K562 (cell line): ENCODE measurements around the gene NEK1. TPM values are rescaled to one million over a fixed set of nuclear protein-coding genes. Genes with fewer than 3 reads are reported as not detected.

Experiments used
- CBX3 ChIP-seq, 2 experiments: IDR thresholded peaks; 1 replicate in 1 of 2; 2 replicates in 1 of 2; pipeline ENCODE4 v1.6.1; 2012; ENCODE audit warnings: inconsistent platforms in 2 of 2, low read length in 2 of 2, borderline replicate concordance in 1 of 2, control low read depth in 1 of 2
- DDX20 ChIP-seq: fragments of 450-650 bp; IDR thresholded peaks from 2 replicates; pipeline ENCODE4 v1.6.1; 2016; ENCODE audit warnings: missing genetic modification characterization, low read depth, mild to moderate bottlenecking, missing compliant biosample characterization, moderate library complexity
- HDGF ChIP-seq: fragments of 450-650 bp; IDR thresholded peaks from 2 replicates; pipeline ENCODE4 v1.6.1; 2016
- HEY1 ChIP-seq: fragments of 250-450 bp; sonication (Bioruptor Pico); IDR thresholded peaks from 2 replicates; pipeline ENCODE4 v1.5.0; 2020; ENCODE audit warnings: mild to moderate bottlenecking, moderate library complexity, borderline replicate concordance
- KLF10 ChIP-seq: fragments of 250-450 bp; sonication (Bioruptor Pico); IDR thresholded peaks from 2 replicates; pipeline ENCODE4 v1.6.1; 2021; ENCODE audit warnings: matching md5 sums
- MTA3 ChIP-seq: fragments of 450-650 bp; formaldehyde crosslinking; IDR thresholded peaks from 2 replicates; pipeline ENCODE4 v1.6.1; 2017; ENCODE audit warnings: mild to moderate bottlenecking, borderline replicate concordance
- NFE2 ChIP-seq: IDR thresholded peaks from 2 replicates; pipeline ENCODE4 v1.6.1; 2014; ENCODE audit warnings: antibody characterized with exemption, low read depth
- RBM39 ChIP-seq: fragments of 200-400 bp; formaldehyde crosslinking; optimal IDR thresholded peaks from 2 replicates; pipeline ENCODE3; 2018; ENCODE audit warnings: low read depth, low read length
- SRSF9 ChIP-seq: fragments of 200-400 bp; formaldehyde crosslinking; IDR thresholded peaks from 2 replicates; pipeline ENCODE4 v1.6.1; 2017; ENCODE audit warnings: low read depth, low read length, borderline replicate concordance
- SUPT5H ChIP-seq: fragments of 450-650 bp; IDR thresholded peaks from 2 replicates; pipeline ENCODE4 v1.6.1; 2016
- TCF15 ChIP-seq: fragments of 250-450 bp; sonication (Bioruptor Pico); IDR thresholded peaks from 2 replicates; pipeline ENCODE4 v1.8.0; 2022; ENCODE audit warnings: moderate library complexity, mild to moderate bottlenecking, inconsistent platforms
- TOE1 ChIP-seq, 2 experiments: fragments of 450-650 bp in 1 of 2; sonication (generic) in 1 of 2; formaldehyde crosslinking in 1 of 2; IDR thresholded peaks; 2 replicates each; pipeline versions ENCODE4 v1.7.1 to v1.8.0; 2016 to 2022; ENCODE audit warnings: borderline replicate concordance in 2 of 2, mild to moderate bottlenecking in 2 of 2, antibody characterized with exemption in 1 of 2, inconsistent platforms in 1 of 2, low read depth in 1 of 2, missing genetic modification reagents in 1 of 2, moderate library complexity in 1 of 2
- TRIM28 ChIP-seq: fragments of 450-650 bp; IDR thresholded peaks from 2 replicates; pipeline ENCODE4 v1.6.1; 2017
- ZBTB17 ChIP-seq: fragments of 450-650 bp; formaldehyde crosslinking; IDR thresholded peaks from 2 replicates; pipeline ENCODE4 v1.4.0; 2020; ENCODE audit warnings: mild to moderate bottlenecking
- ZKSCAN8 ChIP-seq: fragments of 200-800 bp; sonication (Bioruptor generic); IDR thresholded peaks from 2 replicates; pipeline ENCODE4 v1.6.1; 2016; ENCODE audit warnings: missing genetic modification characterization, missing compliant biosample characterization
- ZNF124 ChIP-seq: sonication (generic); formaldehyde crosslinking; IDR thresholded peaks from 2 replicates; pipeline ENCODE4 v1.8.1; 2022; ENCODE audit warnings: missing genetic modification reagents
- ZNF444 ChIP-seq: fragments of 250-450 bp; sonication (Bioruptor Pico); IDR thresholded peaks from 2 replicates; pipeline ENCODE4 v1.4.0; 2020; ENCODE audit warnings: mild to moderate bottlenecking, moderate library complexity
- polyA plus RNA-seq, 8 experiments: library from polyadenylated mRNA; depleted of rRNA in 4 of 8; stranded (reverse) in 5 of 8; unstranded in 3 of 8; fragments of >200 nt; fragmentation: Nextera tagmentation in 2 of 8; fragmentation: Illumina TruSeq in 1 of 8; extraction: Ambion mirVana in 2 of 8; extraction: Trizol in 1 of 8; gene quantifications; 2 replicates each; pipeline versions ENCODE4 v1.2.1 to v1.2.3, GENCODE V29; 2011 to 2014; ENCODE audit warnings: inconsistent platforms in 1 of 8, missing spikeins in 1 of 8
- total RNA-seq, 7 experiments: library from RNA; depleted of rRNA in 6 of 7; stranded (reverse); fragments of >200 nt in 6 of 7; fragmentation: Illumina TruSeq in 2 of 7; extraction: Trizol in 2 of 7; gene quantifications; 2 replicates each; pipeline versions ENCODE4 v1.2.1 to v1.2.3, GENCODE V29; 2011 to 2021; ENCODE audit warnings: low replicate concordance in 1 of 7
- TF ChIP-seq, protein P1 (sequence below): IDR thresholded peaks from 2 replicates; pipeline ENCODE4 v1.6.1; 2011; ENCODE audit warnings: borderline replicate concordance, low read depth, mild to moderate bottlenecking, moderate library complexity, low read length; ENCODE audit not compliant: insufficient read depth, poor library complexity, severe bottlenecking
- TF ChIP-seq, protein P2 (sequence below), 2 experiments: fragments of 450-650 bp; conservative IDR thresholded peaks; 2 replicates each; pipeline ENCODE4 v1.6.1; 2017; ENCODE audit warnings: mild to moderate bottlenecking in 2 of 2, moderate library complexity in 2 of 2

Gene NEK1
- total and polyA plus RNA-seq, 9 of the 15 experiments (the other 6 are each of a cell fraction or from before 2014, with no cell fraction given) = 6.2 to 15.7 (median 10.3) TPM

DNA sequence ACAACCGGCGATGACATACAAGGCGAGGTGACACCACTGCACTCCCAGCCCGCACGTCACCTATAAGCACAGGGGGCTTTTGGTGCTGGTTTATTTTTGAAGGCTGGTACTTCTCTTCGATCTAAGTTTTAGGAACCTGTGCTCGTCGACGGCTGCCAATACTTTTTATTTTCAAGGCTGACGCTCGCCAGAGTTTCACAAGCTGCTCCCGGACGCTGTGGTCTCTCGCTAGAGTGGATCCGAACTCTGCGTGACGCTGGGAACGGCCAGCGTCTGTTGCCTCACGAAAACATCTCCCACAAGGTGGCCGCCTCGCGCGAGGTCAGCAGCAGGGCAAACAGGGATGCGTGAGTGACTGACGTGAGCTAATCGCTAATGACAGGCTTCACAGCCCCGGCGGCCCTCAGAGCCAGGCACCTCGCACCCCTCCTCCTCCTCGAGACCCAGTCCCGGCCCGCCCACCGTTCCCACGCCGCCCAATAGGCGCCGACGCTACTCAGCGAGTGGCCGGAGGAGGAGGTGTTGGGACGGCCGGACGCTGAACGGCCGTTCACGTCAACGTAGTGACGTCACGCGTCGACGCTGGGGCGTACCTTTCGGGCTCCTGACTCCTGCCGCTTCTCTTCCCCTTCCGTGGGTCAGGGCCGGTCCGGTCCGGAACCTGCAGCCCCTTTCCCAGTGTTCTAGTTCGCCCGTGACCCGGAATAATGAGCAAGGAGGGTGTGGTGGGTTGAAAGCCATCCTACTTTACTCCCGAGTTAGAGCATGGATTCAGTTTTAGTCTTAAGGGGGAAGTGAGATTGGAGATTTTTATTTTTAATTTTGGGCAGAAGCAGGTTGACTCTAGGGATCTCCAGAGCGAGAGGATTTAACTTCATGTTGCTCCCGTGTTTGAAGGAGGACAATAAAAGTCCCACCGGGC is 7.8 kb upstream of the NEK1 start, which contains the start of gene CLCN3 (continued):
- TF ChIP-seq, protein P1, sequence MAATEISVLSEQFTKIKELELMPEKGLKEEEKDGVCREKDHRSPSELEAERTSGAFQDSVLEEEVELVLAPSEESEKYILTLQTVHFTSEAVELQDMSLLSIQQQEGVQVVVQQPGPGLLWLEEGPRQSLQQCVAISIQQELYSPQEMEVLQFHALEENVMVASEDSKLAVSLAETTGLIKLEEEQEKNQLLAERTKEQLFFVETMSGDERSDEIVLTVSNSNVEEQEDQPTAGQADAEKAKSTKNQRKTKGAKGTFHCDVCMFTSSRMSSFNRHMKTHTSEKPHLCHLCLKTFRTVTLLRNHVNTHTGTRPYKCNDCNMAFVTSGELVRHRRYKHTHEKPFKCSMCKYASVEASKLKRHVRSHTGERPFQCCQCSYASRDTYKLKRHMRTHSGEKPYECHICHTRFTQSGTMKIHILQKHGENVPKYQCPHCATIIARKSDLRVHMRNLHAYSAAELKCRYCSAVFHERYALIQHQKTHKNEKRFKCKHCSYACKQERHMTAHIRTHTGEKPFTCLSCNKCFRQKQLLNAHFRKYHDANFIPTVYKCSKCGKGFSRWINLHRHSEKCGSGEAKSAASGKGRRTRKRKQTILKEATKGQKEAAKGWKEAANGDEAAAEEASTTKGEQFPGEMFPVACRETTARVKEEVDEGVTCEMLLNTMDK = peak; percentile 65
- TF ChIP-seq SUPT5H (peak; percentile 94), ZBTB17 (CRISPR knock-in tag) (no peak), TOE1 (IDR thresholded peaks at IDR 0.05; ENCODE audit: borderline replicate concordance) (peak; percentile 12; the same call in 1 of the 2 replicates), TOE1 (CRISPR knock-in tag; IDR thresholded peaks at IDR 0.05; ENCODE audit: borderline replicate concordance, low read depth) (no peak), ZNF444 (CRISPR knock-in tag) (no peak), TRIM28 (no peak), KLF10 (no peak), SRSF9 (no peak), HEY1 (CRISPR knock-in tag) (0 out of 2 replicates have a peak, but pooled peaks have one; percentile 58), ZKSCAN8 (CRISPR knock-in tag) (no peak), HDGF (no peak), MTA3 (peak; percentile 89), RBM39 (peak; percentile 92), DDX20 (tag) (no peak), TCF15 (no peak), CBX3 (IDR thresholded peaks at IDR 0.05; ENCODE audit: borderline replicate concordance in 1 of 2, low read length in 2 of 2) (peak in 1 of 2 experiments; percentile 53; a peak in 2 of 3 replicates), NFE2 (no peak), ZNF124 (CRISPR knock-in tag) (no peak)
- TF ChIP-seq, protein P2, sequence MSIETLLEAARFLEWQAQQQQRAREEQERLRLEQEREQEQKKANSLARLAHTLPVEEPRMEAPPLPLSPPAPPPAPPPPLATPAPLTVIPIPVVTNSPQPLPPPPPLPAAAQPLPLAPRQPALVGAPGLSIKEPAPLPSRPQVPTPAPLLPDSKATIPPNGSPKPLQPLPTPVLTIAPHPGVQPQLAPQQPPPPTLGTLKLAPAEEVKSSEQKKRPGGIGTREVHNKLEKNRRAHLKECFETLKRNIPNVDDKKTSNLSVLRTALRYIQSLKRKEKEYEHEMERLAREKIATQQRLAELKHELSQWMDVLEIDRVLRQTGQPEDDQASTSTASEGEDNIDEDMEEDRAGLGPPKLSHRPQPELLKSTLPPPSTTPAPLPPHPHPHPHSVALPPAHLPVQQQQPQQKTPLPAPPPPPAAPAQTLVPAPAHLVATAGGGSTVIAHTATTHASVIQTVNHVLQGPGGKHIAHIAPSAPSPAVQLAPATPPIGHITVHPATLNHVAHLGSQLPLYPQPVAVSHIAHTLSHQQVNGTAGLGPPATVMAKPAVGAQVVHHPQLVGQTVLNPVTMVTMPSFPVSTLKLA (conservative IDR thresholded peaks at IDR 0.05) = peak; percentile 58 to 77; a peak in 3 of 4 replicates
